Measurements from ENCODE around the gene CERS3. TPM values are rescaled to one million over a fixed set of nuclear protein-coding genes. Genes with fewer than 3 reads are reported as not detected.

The CERS3 gene
- 0.06 TPM for total RNA-seq

GRCh38 chr15:100528833-100529428 lies at the start of gene CERS3:
TSS of gene CERS3 (minus strand) at chr15:100528950. CDS start at chr15:100501849, 27,101 bp downstream.

Small RNA genes within 50 kb of the gene (small RNA-seq; reads per million reads assigned to genes)
- gene RNU6-181P (ENCODE audit: low replicate concordance), result not detected
- not detected for gene RNU6-322P (ENCODE audit: low replicate concordance)

Other genes with a start within 250 kb of the CERS3 start
- 5.1 TPM for gene ADAMTS17, start 187.0 kb downstream of the CERS3 start, total RNA-seq
- 22.4 TPM for gene LINS1, start 73.2 kb upstream of the CERS3 start, total RNA-seq
- 16.0 TPM for gene ASB7, start 73.6 kb upstream of the CERS3 start, total RNA-seq